GM12873 (cell line): ENCODE measurements around the gene FSD2.

Experiments used
- TF ChIP-seq, protein P1 (sequence below): IDR thresholded peaks from 2 replicates; pipeline ENCODE4 v1.5.1; 2012; ENCODE audit warnings: low read depth, mild to moderate bottlenecking, moderate library complexity, low read length, control low read depth; ENCODE audit not compliant: insufficient read depth; ENCODE audit errors: missing control alignments

FSD2 gene

DNA sequence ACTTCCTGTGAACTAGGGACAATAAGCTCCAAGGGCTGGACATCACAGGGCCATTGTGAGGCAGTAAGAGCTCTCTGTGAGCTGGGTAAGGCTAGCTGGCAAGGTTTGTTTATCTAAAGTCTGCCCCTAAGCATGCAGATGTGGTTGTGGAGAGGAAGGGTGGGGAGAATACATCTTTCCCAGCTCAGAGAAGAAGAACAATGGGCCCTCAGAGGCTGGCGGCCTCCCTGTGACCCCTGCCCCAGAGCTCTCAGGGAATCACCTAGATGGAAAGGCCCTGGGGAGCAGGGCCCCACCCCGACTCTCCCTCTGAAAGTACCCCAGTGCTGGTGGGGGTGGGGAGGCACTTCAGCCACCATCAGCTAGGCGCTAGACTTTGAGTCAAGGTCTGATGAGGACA, 91.9 kb downstream of the FSD2 start:
- TF ChIP-seq, protein P1, sequence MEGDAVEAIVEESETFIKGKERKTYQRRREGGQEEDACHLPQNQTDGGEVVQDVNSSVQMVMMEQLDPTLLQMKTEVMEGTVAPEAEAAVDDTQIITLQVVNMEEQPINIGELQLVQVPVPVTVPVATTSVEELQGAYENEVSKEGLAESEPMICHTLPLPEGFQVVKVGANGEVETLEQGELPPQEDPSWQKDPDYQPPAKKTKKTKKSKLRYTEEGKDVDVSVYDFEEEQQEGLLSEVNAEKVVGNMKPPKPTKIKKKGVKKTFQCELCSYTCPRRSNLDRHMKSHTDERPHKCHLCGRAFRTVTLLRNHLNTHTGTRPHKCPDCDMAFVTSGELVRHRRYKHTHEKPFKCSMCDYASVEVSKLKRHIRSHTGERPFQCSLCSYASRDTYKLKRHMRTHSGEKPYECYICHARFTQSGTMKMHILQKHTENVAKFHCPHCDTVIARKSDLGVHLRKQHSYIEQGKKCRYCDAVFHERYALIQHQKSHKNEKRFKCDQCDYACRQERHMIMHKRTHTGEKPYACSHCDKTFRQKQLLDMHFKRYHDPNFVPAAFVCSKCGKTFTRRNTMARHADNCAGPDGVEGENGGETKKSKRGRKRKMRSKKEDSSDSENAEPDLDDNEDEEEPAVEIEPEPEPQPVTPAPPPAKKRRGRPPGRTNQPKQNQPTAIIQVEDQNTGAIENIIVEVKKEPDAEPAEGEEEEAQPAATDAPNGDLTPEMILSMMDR = no peak

DNA sequence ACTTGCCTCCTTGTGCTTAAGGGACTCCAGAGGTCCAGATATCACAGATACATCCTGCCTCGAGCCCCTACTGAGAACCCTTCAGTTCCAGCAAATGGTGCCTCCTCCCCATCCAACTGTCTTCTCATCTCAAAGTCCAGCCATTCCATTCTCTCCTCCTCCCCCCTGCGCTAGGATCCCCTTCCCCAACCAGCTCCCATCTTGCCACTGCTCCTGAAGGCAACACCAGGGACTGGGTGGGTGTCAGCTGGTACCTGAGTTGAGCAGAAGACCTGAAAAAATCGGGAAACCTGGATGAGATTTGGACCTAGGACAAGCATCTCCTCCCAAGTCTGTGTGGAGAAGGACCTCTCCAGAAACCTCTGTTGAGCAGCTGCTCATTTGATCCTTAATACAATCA, 93.8 kb downstream of the FSD2 start:
- TF ChIP-seq, protein P1 = no peak

DNA sequence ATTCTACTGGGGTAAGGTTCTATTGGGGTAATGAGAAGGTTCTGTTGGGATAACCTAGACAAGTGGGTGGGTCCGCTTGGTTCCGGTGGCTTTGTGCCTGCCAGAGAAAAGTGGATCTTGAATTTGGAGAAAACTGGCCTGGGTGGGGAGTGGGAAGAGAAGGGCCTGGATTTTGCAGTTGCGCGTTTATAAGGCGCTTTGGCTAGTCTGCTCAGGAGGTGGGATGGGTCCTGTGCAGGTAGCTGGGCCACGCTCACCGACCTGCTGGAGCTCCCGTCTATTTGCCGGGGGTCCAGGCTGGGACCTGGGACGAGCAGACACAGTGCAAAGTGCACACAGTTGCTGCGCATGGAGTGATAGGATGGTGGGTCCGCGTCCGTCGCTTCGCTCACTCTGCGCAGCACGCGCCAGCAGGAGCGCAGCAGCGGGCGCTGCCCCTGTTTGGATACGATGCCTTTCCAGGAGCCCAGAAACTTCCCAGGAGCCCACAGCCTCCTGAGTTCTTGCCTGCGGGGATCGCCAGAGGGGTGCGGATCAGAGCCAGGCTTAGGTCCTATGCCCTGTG, 94.9 kb downstream of the FSD2 start:
- TF ChIP-seq, protein P1 = no peak

DNA sequence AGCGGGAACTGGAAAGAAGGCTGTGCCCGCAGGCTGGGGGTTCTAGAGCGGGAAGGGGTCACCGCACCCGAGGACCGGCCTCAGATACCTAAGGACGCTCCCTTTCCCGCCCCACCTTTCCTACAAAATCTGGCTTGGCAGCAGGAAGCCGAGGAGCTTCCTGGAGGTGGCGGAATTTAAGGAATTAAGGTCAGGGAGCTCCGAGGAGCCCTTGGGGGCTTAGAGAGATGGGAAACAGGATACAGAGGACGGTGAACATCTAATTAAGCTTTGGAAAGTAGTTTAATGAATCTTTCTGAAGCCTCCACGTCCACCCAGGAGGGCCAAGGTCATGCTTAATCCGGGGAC, 95.7 kb downstream of the FSD2 start:
- TF ChIP-seq, protein P1 = no peak

DNA sequence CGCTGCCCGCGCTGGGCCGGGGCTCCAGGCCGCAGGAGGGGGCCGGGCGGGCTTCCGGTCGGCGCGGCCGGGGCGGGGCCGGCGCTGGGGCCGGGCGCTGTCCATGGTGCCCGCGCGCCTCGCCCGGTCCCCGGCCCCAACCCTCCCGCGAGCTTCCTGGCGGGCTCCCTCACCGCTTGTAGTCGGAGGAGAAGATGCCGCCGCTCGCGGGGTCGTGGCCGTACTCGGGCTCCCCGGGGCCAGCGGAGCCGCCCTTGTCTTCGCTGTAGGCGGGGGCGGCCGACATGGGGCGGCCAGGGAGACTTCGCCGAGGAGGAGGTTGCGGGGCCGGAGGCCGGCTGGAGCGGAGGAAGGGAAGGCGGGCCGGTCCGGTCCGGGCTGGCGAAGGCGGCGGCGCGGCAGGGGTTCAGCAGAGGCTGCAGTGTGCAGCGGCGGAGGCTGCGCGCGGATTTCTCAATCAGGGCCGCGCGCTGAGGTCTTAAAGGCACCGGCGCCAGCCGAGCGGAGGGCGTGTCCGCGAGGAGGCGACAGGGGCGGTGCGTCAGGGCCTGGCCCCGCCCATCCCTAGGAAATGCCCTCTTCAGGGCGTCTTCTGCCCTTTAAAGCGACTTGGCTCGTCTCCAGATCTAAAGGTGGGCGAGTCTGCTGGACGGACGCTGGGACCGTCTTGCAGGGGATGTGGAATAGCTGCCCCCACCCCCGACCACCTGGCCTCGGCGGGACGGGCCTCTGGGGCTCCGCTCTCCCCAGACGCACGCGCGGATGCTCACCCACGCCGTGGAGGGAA, 96.3 kb downstream of the FSD2 start, which contains the start of gene AP3B2:
AP3B2 (minus strand) TSS at position 455 of the 787 bp plus-strand sequence; CDS start at position 286, 169 bp downstream.
- TF ChIP-seq, protein P1 = no peak

DNA sequence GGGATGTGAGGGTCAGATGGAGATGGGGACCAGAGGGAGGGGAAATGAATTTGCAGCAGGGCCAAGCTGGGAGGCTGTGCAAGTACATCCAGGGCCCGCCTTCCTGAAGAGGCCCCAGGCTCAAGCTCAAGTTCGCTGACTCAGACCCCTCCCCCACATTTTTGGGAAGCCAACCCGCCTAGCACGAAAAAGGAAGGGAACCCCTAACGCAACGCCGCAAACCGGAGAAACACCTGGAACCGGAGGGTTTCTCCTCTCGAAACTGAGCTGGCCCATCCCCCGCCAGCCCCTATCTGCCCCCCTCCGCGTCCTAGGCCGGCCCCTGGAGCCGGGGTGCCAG, 96.8 kb downstream of the FSD2 start:
- TF ChIP-seq, protein P1 = no peak
